Stimulated activated CD8-positive, alpha-beta memory T cell treated with anti-CD3 and anti-CD28 coated beads, Interleukin-7, amount 100 ng/mL, for 4 hours (primary cell): ENCODE measurements around the gene RASAL3.
A peak's percentile ranks its signal among the peaks of the same experiment; 100 is the strongest.

Experiments used
- DNase-seq, 2 donors: peaks; one replicate each; pipeline ENCODE4 v3.0.0-alpha.2; 2020; ENCODE audit warnings: low read depth in 2 of 2

RASAL3 gene

GRCh38 chr19:15436012-15436825 lies 28.1 kb downstream of the RASAL3 start:
- DNase-seq = no peak

- DNase-seq = no peak
These were observed 30.8 kb downstream of the RASAL3 start for GRCh38 chr19:15433519-15434069.

GRCh38 chr19:15432629-15433518 lies 31.5 kb downstream of the RASAL3 start:
- peak; percentile 77 to 92 for DNase-seq

- peak in 1 of 2 donors; percentile 16 for DNase-seq
These were observed 32.3 kb downstream of the RASAL3 start for GRCh38 chr19:15432018-15432494.

- DNase-seq = no peak
These were observed 32.8 kb downstream of the RASAL3 start for GRCh38 chr19:15431396-15432017.

GRCh38 chr19:15430526-15431120 lies 33.7 kb downstream of the RASAL3 start:
- no peak for DNase-seq

GRCh38 chr19:15429825-15430467 lies 34.4 kb downstream of the RASAL3 start:
- DNase-seq = no peak

- DNase-seq = no peak
These were observed 35.2 kb downstream of the RASAL3 start for GRCh38 chr19:15428956-15429824.

GRCh38 chr19:15427991-15428471 lies 36.3 kb downstream of the RASAL3 start:
- no peak for DNase-seq

- no peak for DNase-seq
These were observed 37.0 kb downstream of the RASAL3 start for GRCh38 chr19:15427350-15427700.

- DNase-seq = no peak
These were observed 37.6 kb downstream of the RASAL3 start for GRCh38 chr19:15426485-15427349.

- no peak for DNase-seq
These were observed 38.9 kb downstream of the RASAL3 start for GRCh38 chr19:15425321-15425950.

- no peak for DNase-seq
These were observed 39.6 kb downstream of the RASAL3 start for GRCh38 chr19:15424692-15425272.

GRCh38 chr19:15424121-15424520 lies 40.2 kb downstream of the RASAL3 start:
- no peak for DNase-seq

GRCh38 chr19:15423130-15423529 lies 41.2 kb downstream of the RASAL3 start:
- DNase-seq = no peak

- DNase-seq = no peak
These were observed 41.9 kb downstream of the RASAL3 start for GRCh38 chr19:15422296-15423075.

- DNase-seq = no peak
These were observed 42.6 kb downstream of the RASAL3 start for GRCh38 chr19:15421721-15422260.
